Activated T-helper 1 cell treated with anti-CD3 and anti-CD28 coated beads, Interleukin-12 subunit alpha, Interleukin-12 subunit beta, Interleukin-2, Interleukin-4 antibody, amounts not matched to agents 30 ng/mL and 10 ng/mL and 1 ng/mL, durations not matched to agents 14 hours and 24 hours and 36 hours (primary cell): ENCODE data around the gene HOXB4. TPM values are rescaled to one million over a fixed set of nuclear protein-coding genes. Genes with fewer than 3 reads are reported as not detected.
"Not testable (repeated sequence)": the region's sequence is repeated elsewhere in the genome, so short reads cannot be mapped to it uniquely, and the experiment has no call there.

Experiments used
- DNase-seq: peaks from one replicate; pipeline ENCODE4 v3.0.0; 2021; ENCODE audit warnings: low spot score
- H3K27ac Mint-ChIP-seq: one replicate; pipeline ENCODE4 v1.8.0; 2021; ENCODE audit warnings: mild to moderate bottlenecking, mixed read lengths
- H3K27me3 Mint-ChIP-seq: one replicate; pipeline ENCODE4 v1.8.0; 2022; ENCODE audit warnings: mild to moderate bottlenecking, moderate library complexity, mixed read lengths; ENCODE audit not compliant: insufficient read depth
- H3K36me3 Mint-ChIP-seq: one replicate; pipeline ENCODE4 v1.8.0; 2021; ENCODE audit warnings: low read depth, mixed read lengths
- H3K4me1 Mint-ChIP-seq: one replicate; pipeline ENCODE4 v1.8.0; 2021; ENCODE audit warnings: low read depth, mixed read lengths
- H3K4me3 Mint-ChIP-seq: one replicate; pipeline ENCODE4 v1.8.0; 2021; ENCODE audit warnings: mild to moderate bottlenecking, moderate library complexity, mixed read lengths
- H3K9me3 Mint-ChIP-seq: one replicate; pipeline ENCODE4 v1.8.0; 2021; ENCODE audit warnings: mixed read lengths
- intact Hi-C: fragments of 100-400 bp; cut with micrococcal nuclease; formaldehyde crosslinking; loops from one replicate; pipeline ENCODE4 v1.15.1; 2024
- total RNA-seq: library from RNA; stranded (reverse); gene quantifications from 2 replicates; pipeline ENCODE4 v1.2.3, GENCODE V29; 2022

The HOXB4 gene
- total RNA-seq, 1 donor from 2014 or later, result 3.8 TPM

GRCh38 chr17:48544349-48545021 is 33.7 kb downstream of the HOXB4 start:
- Mint-ChIP-seq H3K27ac (peak overlapping the region; percentile 96), H3K36me3 (peaks cover 15% of the 10 kb centered on the region), H3K9me3 (no peaks in the 10 kb centered on the region), H3K4me1 (peaks cover 62% of the 10 kb centered on the region), H3K27me3 (peaks cover 8% of the 10 kb centered on the region), H3K4me3 (peak overlapping the region; percentile 95)
- intact Hi-C loops, result loop anchor here (2.0 to 5.0 kb wide), 2 partner anchors 62 to 132 kb away; no protein-coding TSS in a partner anchor
- DNase-seq, result peak; percentile 31

- Mint-ChIP-seq H3K27me3 (peaks cover 8% of the 10 kb centered on the region), H3K4me3 (peak overlapping the region; percentile 95), H3K9me3 (no peaks in the 10 kb centered on the region), H3K36me3 (peaks cover 13% of the 10 kb centered on the region), H3K4me1 (peaks cover 62% of the 10 kb centered on the region), H3K27ac (peak overlapping the region; percentile 96)
- intact Hi-C loops, result loop anchor here (1.0 to 5.0 kb wide), 4 partner anchors 52 to 132 kb away; no protein-coding TSS in a partner anchor
- DNase-seq, result peak; percentile 40
Measured at GRCh38 chr17:48543854-48544348, 34.2 kb downstream of the HOXB4 start.

- intact Hi-C loops, result loop anchor here (1.0 to 5.0 kb wide), 3 partner anchors 51 to 131 kb away; no protein-coding TSS in a partner anchor
- peaks cover 57% of the 10 kb centered on the region for H3K4me1 Mint-ChIP-seq
- H3K9me3 Mint-ChIP-seq, result no peaks in the 10 kb centered on the region
- H3K4me3 Mint-ChIP-seq, result peak overlapping the region; percentile 95
- peaks cover 13% of the 10 kb centered on the region for H3K36me3 Mint-ChIP-seq
- peak; percentile 60 for DNase-seq
- peaks cover 8% of the 10 kb centered on the region for H3K27me3 Mint-ChIP-seq
- peak overlapping the region; percentile 96 for H3K27ac Mint-ChIP-seq
Measured at GRCh38 chr17:48543107-48543853, 34.9 kb downstream of the HOXB4 start.

- peaks cover 8% of the 10 kb centered on the region for H3K27me3 Mint-ChIP-seq
Measured at GRCh38 chr17:48542698-48543106, 35.4 kb downstream of the HOXB4 start.

GRCh38 chr17:48542114-48542656 is 36.0 kb downstream of the HOXB4 start:
- H3K36me3 Mint-ChIP-seq, result peaks cover 13% of the 10 kb centered on the region
- H3K9me3 Mint-ChIP-seq, result no peaks in the 10 kb centered on the region

More at GRCh38 chr17:48542698-48543106, 35.4 kb downstream of the HOXB4 start:
- H3K36me3 Mint-ChIP-seq, result peaks cover 13% of the 10 kb centered on the region
- peak overlapping the region; percentile 88 for H3K27ac Mint-ChIP-seq
- H3K4me1 Mint-ChIP-seq, result peaks cover 51% of the 10 kb centered on the region
- peak overlapping the region; percentile 91 for H3K4me3 Mint-ChIP-seq
- H3K9me3 Mint-ChIP-seq, result no peaks in the 10 kb centered on the region
- intact Hi-C loops, result loop anchor here (1.0 to 5.0 kb wide), 3 partner anchors 50 to 130 kb away; no protein-coding TSS in a partner anchor
- DNase-seq, result no peak

GRCh38 chr17:48541577-48542113 is 36.5 kb downstream of the HOXB4 start:
- peak overlapping the region; percentile 91 for H3K4me3 Mint-ChIP-seq
- H3K27ac Mint-ChIP-seq, result peak overlapping the region; percentile 98
- peaks cover 8% of the 10 kb centered on the region for H3K27me3 Mint-ChIP-seq
- DNase-seq, result peak; percentile 27
- no peaks in the 10 kb centered on the region for H3K9me3 Mint-ChIP-seq
- peaks cover 13% of the 10 kb centered on the region for H3K36me3 Mint-ChIP-seq
- H3K4me1 Mint-ChIP-seq, result peaks cover 41% of the 10 kb centered on the region
- intact Hi-C loops, result loop anchor here (1.0 to 5.0 kb wide), 6 partner anchors 30 to 189 kb away; partner anchors contain the start of gene HOXB4

More at GRCh38 chr17:48542114-48542656, 36.0 kb downstream of the HOXB4 start:
- intact Hi-C loops, result loop anchor here (2.0 to 5.0 kb wide), 2 partner anchors 113 to 130 kb away; no protein-coding TSS in a partner anchor
- Mint-ChIP-seq H3K4me3 (peak overlapping the region; percentile 91), H3K27me3 (peaks cover 8% of the 10 kb centered on the region), H3K27ac (peak overlapping the region; percentile 98), H3K4me1 (peaks cover 46% of the 10 kb centered on the region)
- peak; percentile 16 for DNase-seq

- Mint-ChIP-seq H3K9me3 (no peaks in the 10 kb centered on the region), H3K4me1 (peaks cover 35% of the 10 kb centered on the region), H3K36me3 (peaks cover 13% of the 10 kb centered on the region), H3K27ac (peak overlapping the region; percentile 98), H3K27me3 (peaks cover 8% of the 10 kb centered on the region), H3K4me3 (peak overlapping the region; percentile 91)
- no peak for DNase-seq
- intact Hi-C loops, result loop anchor here (1.0 to 5.0 kb wide), 5 partner anchors 30 to 188 kb away; partner anchors contain the start of gene HOXB4
Measured at GRCh38 chr17:48541036-48541576, 37.0 kb downstream of the HOXB4 start.

GRCh38 chr17:48540213-48540612 is 37.9 kb downstream of the HOXB4 start:
- Mint-ChIP-seq H3K27ac (peak overlapping the region; percentile 24), H3K27me3 (peaks cover 8% of the 10 kb centered on the region), H3K4me3 (peak overlapping the region; percentile 72), H3K4me1 (peaks cover 26% of the 10 kb centered on the region), H3K36me3 (peaks cover 13% of the 10 kb centered on the region), H3K9me3 (no peaks in the 10 kb centered on the region)
- no peak for DNase-seq
- intact Hi-C loops, result loop anchor here (2.0 to 5.0 kb wide), 2 partner anchors 128 to 187 kb away; no protein-coding TSS in a partner anchor

- H3K27me3 Mint-ChIP-seq, result peaks cover 8% of the 10 kb centered on the region
- H3K36me3 Mint-ChIP-seq, result peaks cover 13% of the 10 kb centered on the region
- no peak overlapping the region for H3K27ac Mint-ChIP-seq
- H3K4me1 Mint-ChIP-seq, result peaks cover 19% of the 10 kb centered on the region
- intact Hi-C loops, result no loop called here
- no peak overlapping the region for H3K4me3 Mint-ChIP-seq
- H3K9me3 Mint-ChIP-seq, result no peaks in the 10 kb centered on the region
- DNase-seq, result no peak
Measured at GRCh38 chr17:48539177-48539576, 39.0 kb downstream of the HOXB4 start.

GRCh38 chr17:48537316-48537715 is 40.8 kb downstream of the HOXB4 start:
- Mint-ChIP-seq H3K4me3 (no peak overlapping the region), H3K4me1 (peaks cover 15% of the 10 kb centered on the region), H3K27ac (no peak overlapping the region), H3K27me3 (peaks cover 14% of the 10 kb centered on the region), H3K36me3 (peaks cover 8% of the 10 kb centered on the region), H3K9me3 (no peaks in the 10 kb centered on the region)
- intact Hi-C loops, result no loop called here
- no peak for DNase-seq

GRCh38 chr17:48535793-48536559 is 42.2 kb downstream of the HOXB4 start:
- intact Hi-C loops, H3K9me3 Mint-ChIP-seq, H3K4me3 Mint-ChIP-seq, H3K36me3 Mint-ChIP-seq, H3K27ac Mint-ChIP-seq, DNase-seq: not testable (repeated sequence)
- Mint-ChIP-seq H3K27me3 (peaks cover 20% of the 10 kb centered on the region), H3K4me1 (peaks cover 11% of the 10 kb centered on the region)
